ENCODE data around the gene MAML3.

DNA sequence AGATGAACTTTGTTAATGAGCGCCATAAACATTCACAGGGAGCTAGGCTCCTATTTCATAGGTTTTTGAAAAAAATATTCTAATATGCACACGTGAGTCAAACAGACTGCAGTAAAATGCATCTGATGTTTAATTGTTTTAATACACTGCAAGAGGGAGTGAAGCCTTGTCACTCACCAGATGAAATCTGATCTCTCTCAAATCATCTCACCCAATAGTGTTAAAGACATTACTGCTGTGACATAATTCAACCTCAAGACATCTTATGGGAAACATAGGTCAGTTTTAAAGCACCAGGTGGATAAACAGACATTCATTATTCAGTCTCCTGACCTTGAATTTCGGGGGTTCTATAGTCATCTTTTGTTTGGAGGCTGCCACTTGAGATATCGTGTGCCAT is 148.3 kb downstream of the MAML3 start:
- no peak for TF ChIP-seq REST (IDR thresholded peaks at IDR 0.05; ENCODE audit: low read depth)
- TF ChIP-seq EP300 (IDR thresholded peaks at IDR 0.05; ENCODE audit: borderline replicate concordance): no peak
- no peak for TF ChIP-seq MAX (IDR thresholded peaks at IDR 0.05)
- TF ChIP-seq RAD21 (IDR thresholded peaks at IDR 0.05; ENCODE audit: low read depth): no peak

Data from Ishikawa (cell line).